ENCODE measurements around the gene ZNF791. TPM values are rescaled to one million over a fixed set of nuclear protein-coding genes. Genes with fewer than 3 reads are reported as not detected.

The ZNF791 gene
- total and polyA plus RNA-seq, 8 donors = 18.0 to 23.8 (median 21.9) TPM

GRCh38 chr19:12668932-12669269 lies 58.2 kb downstream of the ZNF791 start:
- intact Hi-C loops (cut with DNase I) = no loop called here
- peaks cover 2 to 33% of the 10 kb centered on the region in 2 donors for H3K36me3 ChIP-seq
- no peaks in the 10 kb centered on the region for H3K9me3 ChIP-seq
- no peaks in the 10 kb centered on the region for H3K27me3 ChIP-seq
- H3K4me3 ChIP-seq = peak overlapping the region; percentile 79 to 91
- peaks cover 22 to 61% of the 10 kb centered on the region in 2 donors for H3K4me1 ChIP-seq
- TF ChIP-seq CTCF (IDR thresholded peaks at IDR 0.05) = no peak
- ATAC-seq (peak; percentile 8), DNase-seq (peak in 1 of 4 donors; percentile 46)
- peak overlapping the region; percentile 94 to 96 for H3K27ac ChIP-seq

DNA sequence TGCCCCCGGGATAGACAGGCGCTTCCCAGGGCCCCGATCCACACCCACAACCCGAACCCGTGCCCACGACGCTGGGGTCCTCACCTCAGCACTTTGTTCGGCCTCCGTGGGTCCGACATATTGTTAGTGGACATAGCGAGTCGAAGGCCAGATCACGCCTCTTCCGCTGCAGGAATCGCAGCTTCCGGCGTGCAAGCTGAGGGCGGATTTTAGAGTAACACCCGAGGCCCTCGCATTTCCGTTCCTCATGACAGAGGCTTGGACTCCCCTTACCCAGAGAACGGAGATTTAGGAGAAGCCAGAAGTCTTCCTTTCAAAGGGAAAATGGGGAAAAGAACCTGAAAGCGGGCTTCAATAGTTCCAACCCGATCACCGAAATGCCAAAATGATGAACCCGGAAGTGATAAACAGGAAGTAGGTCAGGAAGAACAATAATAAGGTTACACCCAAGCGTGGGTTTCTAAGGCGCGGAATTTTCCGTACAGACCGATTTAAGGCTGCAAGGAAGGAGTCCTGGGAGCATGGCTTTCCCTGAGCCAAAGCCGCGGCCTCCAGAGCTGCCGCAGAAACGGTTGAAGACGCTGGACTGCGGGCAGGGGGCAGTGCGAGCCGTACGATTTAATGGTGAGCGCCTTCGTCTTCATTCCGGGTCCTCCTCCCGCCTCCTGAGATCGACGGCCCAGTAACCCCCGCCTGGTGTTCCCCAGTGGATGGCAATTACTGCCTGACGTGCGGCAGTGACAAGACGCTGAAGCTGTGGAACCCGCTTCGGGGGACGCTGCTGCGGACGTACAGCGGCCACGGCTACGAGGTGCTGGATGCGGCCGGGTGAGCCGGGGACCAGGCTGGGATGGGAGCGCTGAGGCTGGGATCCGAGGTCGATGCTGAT lies 58.8 kb downstream of the ZNF791 start:
- intact Hi-C loops (cut with DNase I) = loop anchor here in 1 of 2 donors (10.0 kb wide), 1 partner anchor 105 kb away; no protein-coding TSS in a partner anchor
- peak; percentile 78 for ATAC-seq

GRCh38 chr19:12670159-12670928 lies 59.6 kb downstream of the ZNF791 start:
- TF ChIP-seq CTCF (IDR thresholded peaks at IDR 0.05) = no peak
- H3K4me1 ChIP-seq = peaks cover 22 to 47% of the 10 kb centered on the region in 2 donors
- H3K27me3 ChIP-seq = no peaks in the 10 kb centered on the region
- no peaks in the 10 kb centered on the region for H3K9me3 ChIP-seq
- peak in 1 of 4 donors; percentile 80 for DNase-seq
- peak overlapping the region; percentile 79 to 91 for H3K4me3 ChIP-seq
- H3K36me3 ChIP-seq = peaks cover 3 to 36% of the 10 kb centered on the region in 2 donors
- ATAC-seq = no peak
- intact Hi-C loops (cut with DNase I) = loop anchor here in 1 of 2 donors (10.0 kb wide), 1 partner anchor 106 kb away; no protein-coding TSS in a partner anchor
- H3K27ac ChIP-seq = peak overlapping the region; percentile 94 to 96

More for the DNA sequence above, 58.8 kb downstream of the ZNF791 start:
- Histone ChIP-seq H3K27ac (peak overlapping the region; percentile 94 to 96), H3K9me3 (no peaks in the 10 kb centered on the region), H3K4me3 (peak overlapping the region; percentile 79 to 91), H3K4me1 (peaks cover 22 to 56% of the 10 kb centered on the region in 2 donors), H3K27me3 (no peaks in the 10 kb centered on the region), H3K36me3 (peaks cover 3 to 33% of the 10 kb centered on the region in 2 donors)
- no peak for TF ChIP-seq CTCF (IDR thresholded peaks at IDR 0.05)
- peak; percentile 82 to 90 (median 87) for DNase-seq

- DNase-seq (no peak), ATAC-seq (no peak)
- H3K36me3 ChIP-seq = peaks cover 3 to 60% of the 10 kb centered on the region in 2 donors
- H3K27me3 ChIP-seq = no peaks in the 10 kb centered on the region
- H3K4me3 ChIP-seq = no peak overlapping the region
- H3K27ac ChIP-seq = no peak overlapping the region
- peaks cover 14 to 37% of the 10 kb centered on the region in 2 donors for H3K4me1 ChIP-seq
- TF ChIP-seq CTCF (IDR thresholded peaks at IDR 0.05) = no peak
- intact Hi-C loops (cut with DNase I) = loop anchor here in 1 of 2 donors (10.0 kb wide), 1 partner anchor 108 kb away; no protein-coding TSS in a partner anchor
- H3K9me3 ChIP-seq = no peaks in the 10 kb centered on the region
These were observed 62.0 kb downstream of the ZNF791 start for GRCh38 chr19:12672744-12673143.
